HG02970 (cell line): ENCODE results near the gene RNF39.

Source experiments
- ATAC-seq: cut with Tn5 transposase; IDR thresholded peaks from one replicate; pipeline ENCODE4 v1.9.1; 2021; ENCODE audit warnings: mild to moderate bottlenecking, moderate library complexity, moderate number of reproducible peaks; ENCODE audit not compliant: unreplicated experiment, low FRiP score

RNF39 gene

GRCh38 chr6:30097902-30098768, 22.6 kb upstream of the RNF39 start:
- ATAC-seq, result no peak

DNA sequence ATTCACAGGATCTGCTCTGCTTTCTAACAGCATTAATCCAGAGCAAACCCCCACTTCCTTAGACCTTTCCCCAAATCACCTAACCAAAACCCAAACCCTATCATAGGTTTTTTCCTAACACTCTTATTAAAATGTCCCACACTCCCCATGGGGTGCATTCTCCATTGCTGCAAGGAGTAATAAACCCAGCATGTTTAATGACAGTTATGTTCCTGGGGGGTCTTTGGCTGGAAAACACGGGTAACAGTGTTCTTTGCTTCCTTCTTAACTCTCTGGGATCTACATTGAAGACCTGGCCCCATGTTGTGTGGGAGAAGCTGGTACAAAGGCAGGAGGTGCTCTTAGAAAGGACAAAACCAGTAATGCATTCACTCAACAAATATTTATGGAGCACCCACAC, 21.3 kb upstream of the RNF39 start:
- ATAC-seq, result no peak

- no peak for ATAC-seq
Measured at GRCh38 chr6:30093951-30094661, 18.5 kb upstream of the RNF39 start.

GRCh38 chr6:30092852-30093543, 17.4 kb upstream of the RNF39 start:
- ATAC-seq, result no peak

DNA sequence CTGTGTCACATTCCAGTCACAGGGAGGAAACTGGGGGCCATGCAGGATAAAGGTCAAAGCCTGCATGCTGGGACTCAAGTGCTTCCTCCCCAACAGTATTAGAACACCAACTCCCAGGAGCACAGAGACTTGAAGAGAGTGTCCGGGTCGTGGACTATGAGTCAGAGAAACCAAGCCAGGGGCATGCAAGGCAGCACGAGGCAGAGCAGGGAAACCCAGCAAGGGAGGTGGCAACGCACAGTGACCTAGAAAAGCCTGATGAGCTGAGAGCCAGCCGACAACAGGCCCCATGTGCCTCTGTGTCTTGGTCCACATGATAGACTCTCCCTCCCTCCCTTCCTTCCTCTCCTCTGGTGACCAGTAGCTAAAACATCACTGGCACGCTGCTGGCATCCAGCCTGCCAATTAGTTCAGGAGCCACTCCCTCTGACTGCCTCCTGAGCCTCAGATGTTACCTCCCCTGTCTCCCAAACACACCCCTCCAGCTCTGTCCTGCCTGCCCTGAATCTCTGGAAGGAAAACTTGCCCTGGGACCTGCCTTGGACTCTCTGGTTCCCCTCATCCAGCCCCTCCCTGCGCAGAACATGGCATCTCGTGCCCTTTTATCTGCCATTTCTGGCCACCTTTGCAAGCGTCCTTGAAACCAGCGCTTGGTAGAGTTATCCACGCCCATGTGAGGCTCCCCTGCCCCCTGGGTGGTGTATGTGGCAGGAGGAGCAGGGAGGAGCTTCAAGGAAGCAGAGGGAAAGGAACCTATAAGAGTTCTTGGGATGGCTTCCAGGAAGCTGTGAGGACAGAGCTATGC, 16.2 kb upstream of the RNF39 start:
- no peak for ATAC-seq

GRCh38 chr6:30087876-30088275, 12.3 kb upstream of the RNF39 start:
- ATAC-seq, result no peak

GRCh38 chr6:30077218-30077617, 1.6 kb upstream of the RNF39 start:
- ATAC-seq, result no peak

- no peak for ATAC-seq
Measured at GRCh38 chr6:30075790-30076732, 492 bp upstream of the RNF39 start.

DNA sequence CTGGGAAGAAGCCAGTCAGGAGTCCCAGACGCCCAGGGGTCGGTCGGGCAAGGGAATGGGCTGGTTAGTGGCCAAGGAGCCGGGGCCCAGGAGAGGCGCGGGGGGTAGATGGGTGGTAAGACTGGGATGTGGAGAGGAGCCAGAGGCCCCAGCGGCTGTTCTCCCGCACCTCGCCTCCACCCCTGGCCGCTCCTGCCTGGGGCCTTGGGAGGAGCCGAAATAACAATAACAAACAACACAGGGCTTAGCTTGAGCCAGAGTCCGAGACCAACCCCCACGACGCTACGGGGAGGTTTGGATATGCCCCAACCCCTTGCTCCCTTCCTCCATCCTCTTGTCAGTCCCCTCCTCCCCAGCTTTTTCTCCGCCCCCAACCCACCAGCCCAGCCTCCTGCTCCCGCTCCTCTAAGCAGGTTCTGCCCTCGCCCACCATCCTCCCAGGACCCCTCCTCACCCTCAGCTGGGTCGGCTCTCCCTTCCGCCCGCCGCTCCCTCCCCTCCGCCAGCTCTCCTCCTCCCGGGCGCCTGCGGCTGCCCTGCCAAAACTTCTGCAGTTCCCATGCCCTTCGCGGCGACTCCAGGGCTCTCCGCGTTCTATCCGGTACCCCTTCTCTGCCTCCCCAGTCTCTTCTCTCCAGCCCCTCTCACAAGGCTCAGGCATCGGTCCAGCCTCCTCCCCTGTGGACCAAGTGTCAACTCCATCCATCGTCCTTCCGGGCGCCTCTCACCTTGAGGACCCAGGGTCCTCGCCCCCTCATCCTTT, 1.1 kb downstream of the RNF39 start:
- no peak for ATAC-seq

- ATAC-seq, result no peak
Measured at GRCh38 chr6:30073489-30074235, 1.9 kb downstream of the RNF39 start.

GRCh38 chr6:30071858-30072257, 3.7 kb downstream of the RNF39 start:
- ATAC-seq, result no peak

DNA sequence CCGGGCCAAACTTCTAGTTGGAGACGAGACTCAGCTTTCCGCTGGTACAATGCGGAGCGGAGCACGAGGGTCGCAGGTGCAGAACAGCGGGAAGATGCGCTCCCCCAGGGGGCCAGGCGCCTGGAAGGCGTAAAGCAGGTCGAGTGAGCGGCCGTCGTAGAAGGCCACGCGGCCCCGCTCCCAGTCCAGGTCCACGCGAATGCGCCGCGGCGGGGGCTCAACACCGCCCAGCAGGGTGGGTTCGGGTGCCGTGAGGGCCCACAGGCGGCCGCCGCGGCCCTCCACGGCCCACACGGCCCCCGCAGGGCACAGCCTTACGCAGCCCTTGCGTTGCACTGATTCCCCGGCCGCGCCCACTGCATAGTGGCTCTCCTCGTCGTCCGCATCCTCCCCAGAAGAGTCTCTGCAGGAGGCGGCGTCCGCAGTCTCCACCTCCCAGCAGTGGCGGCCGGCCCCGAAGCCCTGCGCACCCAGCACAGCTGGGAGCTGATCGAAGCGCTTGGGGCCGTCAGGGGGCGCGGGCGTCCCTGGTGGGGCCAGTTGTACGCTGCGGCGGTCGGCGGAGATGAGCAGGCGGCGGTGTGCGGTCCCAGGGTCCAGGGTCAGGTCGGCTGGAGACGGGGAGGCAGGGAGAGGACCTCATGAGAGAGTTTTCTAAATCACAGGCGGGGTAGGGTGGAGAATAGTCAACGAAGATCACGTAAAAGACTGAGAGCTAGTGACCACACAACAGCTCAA, 4.3 kb downstream of the RNF39 start:
- ATAC-seq, result no peak

GRCh38 chr6:30067460-30068139, 8.0 kb downstream of the RNF39 start:
- ATAC-seq, result no peak

DNA sequence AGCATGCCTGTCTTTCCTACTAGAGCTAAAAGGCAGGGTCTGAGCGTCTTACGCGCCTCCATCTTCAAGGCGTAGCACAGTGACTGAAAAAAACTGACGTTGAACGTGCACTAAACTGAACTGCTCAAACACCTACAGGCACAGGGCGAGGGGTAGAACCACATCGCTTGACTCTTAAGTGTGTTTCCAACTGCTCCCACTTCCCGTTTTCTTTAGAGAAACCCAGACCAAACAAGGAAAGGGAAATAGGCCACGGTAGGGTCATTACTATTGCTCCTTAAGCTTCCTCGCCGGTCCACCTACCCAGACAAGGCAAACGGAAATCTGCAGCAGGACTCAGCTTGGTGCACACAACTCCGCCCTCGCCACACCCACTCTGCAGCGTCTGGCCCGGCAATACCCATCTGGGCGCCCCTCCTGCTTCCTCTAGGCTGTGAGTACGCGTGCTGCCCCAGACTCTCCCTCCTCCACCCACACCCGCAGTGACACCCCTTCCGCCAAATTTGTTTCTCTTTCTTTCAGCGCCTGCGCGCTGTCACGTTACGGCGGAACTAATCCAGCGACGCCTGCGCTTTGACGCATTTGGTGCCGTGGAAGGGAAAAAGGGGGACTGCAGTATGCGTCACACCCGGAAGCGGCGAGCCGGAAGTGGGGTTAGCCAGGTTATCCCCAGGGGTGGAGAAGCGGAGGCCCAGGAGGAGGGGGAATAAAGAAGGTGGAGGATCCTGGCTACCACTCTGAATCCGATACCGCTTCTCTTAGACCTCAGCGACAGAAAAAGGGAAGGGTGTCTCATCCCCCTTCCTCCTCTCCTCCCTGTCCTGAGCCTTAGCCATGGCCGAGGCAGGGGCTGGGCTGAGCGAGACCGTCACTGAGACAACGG, 8.8 kb downstream of the RNF39 start, which contains the start of gene PPP1R11:
PPP1R11 (plus strand) TSS at position 622 of the 883 bp plus-strand sequence; CDS start at position 835, 213 bp downstream.
- peak; percentile 94 for ATAC-seq

DNA sequence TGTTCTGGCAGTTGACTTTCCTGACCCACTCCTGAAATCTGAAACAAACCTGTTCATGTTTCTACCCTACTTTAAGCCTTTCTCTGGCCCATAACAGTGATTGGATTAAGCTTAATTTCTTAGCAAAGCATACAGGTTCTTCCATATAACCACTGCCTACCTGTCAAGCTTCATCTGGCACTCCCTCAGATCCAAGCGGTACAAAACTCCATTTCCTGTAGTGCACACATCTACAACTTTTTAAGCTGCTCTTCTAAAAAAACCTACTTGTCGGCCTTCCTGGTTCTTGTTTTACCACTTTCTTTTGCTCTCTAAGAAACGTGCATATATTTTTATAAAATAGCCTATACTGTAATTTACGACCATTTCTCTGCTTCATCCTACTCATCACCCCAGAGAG, 9.5 kb downstream of the RNF39 start:
- no peak for ATAC-seq

DNA sequence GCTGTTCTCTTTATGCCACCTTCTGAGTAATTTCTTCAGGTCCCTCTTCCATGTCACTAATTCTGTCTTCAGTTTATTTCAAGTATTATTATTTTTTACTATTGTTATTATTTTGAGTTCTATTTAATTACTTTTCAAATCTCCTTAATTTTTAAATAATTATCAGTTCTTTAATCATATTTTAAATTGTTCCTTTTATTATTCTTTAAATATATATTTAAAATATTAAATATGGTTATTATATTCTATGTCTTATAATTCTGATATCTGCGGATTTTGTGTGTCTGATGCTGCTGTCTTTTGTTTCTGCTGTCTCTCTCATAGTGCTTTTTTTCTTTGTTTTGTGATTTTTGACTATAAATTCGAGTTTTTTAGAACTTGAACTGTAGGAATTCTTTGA, 12.3 kb downstream of the RNF39 start:
- no peak for ATAC-seq
